GM18873 (cell line): Measurements from ENCODE around the gene TMEM222.
"Not testable (repeated sequence)": the region's sequence is repeated elsewhere in the genome, so short reads cannot be mapped to it uniquely, and the experiment has no call there.

Experiments used
- ATAC-seq: cut with Tn5 transposase; IDR thresholded peaks from one replicate; pipeline ENCODE4 v1.9.1; 2021; ENCODE audit warnings: mild to moderate bottlenecking, moderate library complexity, moderate number of reproducible peaks; ENCODE audit not compliant: unreplicated experiment, low FRiP score

Gene TMEM222

DNA sequence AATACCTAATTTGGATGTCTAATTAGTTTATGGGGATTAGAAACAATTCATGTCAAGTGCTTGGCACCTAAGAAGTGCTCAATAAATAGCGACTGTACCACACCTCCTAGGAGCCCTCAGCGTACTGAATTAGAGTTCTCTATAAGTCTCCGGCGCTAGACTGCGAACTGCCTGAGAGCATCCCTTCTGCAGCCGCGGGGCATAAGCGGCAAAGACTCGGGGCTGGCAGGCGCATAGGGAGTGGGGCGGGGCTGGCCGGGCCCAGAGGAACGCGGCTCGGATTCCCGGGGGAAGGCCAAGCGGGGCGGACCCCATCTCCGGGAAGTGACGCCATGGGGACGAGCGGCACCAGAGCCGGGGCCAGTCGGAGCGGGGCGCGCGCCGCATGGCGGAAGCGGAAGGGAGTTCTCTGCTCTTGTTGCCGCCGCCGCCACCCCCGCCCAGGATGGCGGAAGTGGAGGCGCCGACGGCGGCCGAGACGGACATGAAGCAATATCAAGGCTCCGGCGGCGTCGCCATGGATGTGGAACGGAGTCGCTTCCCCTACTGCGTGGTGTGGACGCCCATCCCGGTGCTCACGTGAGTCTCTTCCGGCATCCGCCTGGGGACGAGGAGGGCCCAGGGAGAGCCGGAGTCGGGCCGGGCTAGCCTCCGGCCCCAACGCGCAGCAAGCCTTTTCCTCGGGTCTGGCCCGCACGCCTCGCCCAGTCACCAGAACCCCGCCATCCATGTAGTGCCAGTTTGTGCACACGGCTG, at the start of gene TMEM222:
Gene TMEM222, plus strand, starts transcription at position 351 of the 756 bp plus-strand sequence. Its CDS starts 35 bp downstream, at position 386.
- ATAC-seq: peak; percentile 84

DNA sequence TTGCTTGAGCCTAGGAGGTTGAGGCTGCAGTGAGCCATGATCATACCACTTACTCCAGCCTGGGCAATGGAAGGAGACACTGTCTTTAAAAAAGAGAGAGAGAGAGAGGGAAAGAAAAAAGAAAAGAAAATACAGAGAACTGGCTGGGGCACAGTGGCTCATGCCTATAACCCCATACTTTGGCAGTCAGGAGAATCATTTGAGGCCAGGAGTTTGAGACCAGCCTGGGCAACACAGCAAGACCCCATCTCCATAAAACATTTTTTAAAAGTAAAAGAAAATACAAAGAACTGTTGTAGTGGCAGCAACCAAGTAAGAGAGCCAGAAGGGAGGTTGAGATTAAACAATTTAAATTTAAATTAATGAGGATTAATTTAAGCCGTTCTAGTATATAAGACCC, 47.8 kb upstream of the TMEM222 start:
- no peak for ATAC-seq

GRCh38 chr1:27275696-27276095, 46.3 kb upstream of the TMEM222 start:
- no peak for ATAC-seq

GRCh38 chr1:27284425-27285273, 37.3 kb upstream of the TMEM222 start:
- ATAC-seq: no peak

- ATAC-seq: no peak
These were observed 36.7 kb upstream of the TMEM222 start for GRCh38 chr1:27285274-27285660.

GRCh38 chr1:27285821-27286220, 36.1 kb upstream of the TMEM222 start:
- ATAC-seq: not testable (repeated sequence)

DNA sequence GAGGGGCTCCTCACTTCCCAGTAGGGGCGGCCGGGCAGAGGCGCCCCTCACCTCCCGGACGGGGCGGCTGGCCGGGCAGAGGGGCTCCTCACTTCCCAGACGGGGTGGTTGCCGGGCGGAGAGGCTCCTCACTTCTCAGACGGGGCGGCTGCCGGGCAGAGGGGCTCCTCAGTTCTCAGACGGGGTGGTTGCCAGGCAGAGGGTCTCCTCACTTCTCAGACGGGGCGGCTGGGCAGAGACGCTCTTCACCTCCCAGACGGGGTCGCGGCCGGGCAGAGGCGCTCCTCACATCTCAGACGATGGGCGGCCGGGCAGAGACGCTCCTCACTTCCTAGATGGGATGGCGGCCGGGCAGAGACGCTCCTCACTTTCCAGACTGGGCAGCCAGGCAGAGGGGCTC, 32.8 kb upstream of the TMEM222 start:
- ATAC-seq: not testable (repeated sequence)

DNA sequence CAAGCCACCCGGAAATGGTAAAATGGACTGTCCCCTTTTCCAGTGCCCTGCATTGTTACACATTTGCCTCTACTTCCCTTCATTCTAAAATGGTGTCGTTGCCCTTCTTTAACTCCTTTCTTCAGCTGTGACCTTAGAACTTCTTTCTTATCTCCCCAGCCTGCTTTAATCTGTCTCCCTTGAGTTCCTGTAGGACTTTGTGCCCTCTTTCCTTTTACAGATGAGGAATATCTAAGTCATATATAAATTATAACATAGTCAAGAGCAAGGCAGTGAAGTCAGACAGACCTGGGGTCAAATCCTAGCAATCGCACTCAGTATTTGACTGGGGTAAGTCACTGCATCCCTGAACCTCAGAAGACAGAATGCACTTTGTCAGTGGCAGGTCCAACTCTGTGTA, 31.4 kb upstream of the TMEM222 start:
- no peak for ATAC-seq

- no peak for ATAC-seq
These were observed 29.9 kb upstream of the TMEM222 start for GRCh38 chr1:27292106-27292505.

DNA sequence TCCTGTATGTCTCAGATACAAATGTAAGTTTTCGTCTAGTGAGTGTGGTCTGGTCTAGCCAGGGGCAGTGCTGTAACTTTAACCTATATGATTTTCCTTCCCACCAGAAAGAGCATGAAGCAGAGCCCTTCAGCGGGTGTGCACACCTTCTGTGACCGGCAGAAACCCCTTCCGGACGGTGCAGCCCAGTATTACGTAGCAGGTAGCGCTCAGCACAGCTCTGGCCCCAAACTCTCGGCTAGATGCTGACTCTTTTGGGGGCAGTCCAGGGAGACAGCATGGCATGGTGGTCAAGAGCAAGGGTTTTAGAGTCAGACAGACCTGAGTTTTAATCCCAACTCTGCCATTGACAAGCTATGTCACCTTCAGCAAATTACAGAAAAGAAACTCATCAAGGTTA, 28.0 kb upstream of the TMEM222 start:
- ATAC-seq: no peak

DNA sequence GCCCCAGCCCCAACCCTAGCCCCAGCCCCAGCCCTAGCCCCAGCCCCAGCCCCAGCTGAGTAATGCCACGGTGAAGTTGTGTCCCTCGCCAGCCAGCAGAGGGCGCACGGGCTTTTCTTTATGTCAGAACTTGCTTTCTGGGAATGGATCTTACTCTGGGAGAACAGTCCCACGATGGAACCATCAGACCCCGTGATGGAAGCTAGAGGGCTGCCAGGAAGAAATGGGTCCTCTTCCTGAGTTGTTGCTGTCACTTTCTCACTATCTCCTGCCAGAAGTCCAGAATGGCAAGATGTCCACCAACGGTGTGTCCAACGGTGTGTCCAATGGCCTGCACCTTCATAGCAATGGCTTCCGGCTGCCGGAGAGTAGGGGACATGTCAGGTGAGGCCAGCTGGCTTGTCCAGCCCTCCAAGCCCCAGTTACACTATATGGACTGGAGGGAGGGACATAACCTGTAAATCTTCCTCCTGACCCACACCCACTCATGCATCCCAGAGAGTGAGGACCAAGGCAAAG, 25.1 kb upstream of the TMEM222 start:
- ATAC-seq: no peak

- ATAC-seq: no peak
These were observed 24.1 kb upstream of the TMEM222 start for GRCh38 chr1:27297903-27298302.

DNA sequence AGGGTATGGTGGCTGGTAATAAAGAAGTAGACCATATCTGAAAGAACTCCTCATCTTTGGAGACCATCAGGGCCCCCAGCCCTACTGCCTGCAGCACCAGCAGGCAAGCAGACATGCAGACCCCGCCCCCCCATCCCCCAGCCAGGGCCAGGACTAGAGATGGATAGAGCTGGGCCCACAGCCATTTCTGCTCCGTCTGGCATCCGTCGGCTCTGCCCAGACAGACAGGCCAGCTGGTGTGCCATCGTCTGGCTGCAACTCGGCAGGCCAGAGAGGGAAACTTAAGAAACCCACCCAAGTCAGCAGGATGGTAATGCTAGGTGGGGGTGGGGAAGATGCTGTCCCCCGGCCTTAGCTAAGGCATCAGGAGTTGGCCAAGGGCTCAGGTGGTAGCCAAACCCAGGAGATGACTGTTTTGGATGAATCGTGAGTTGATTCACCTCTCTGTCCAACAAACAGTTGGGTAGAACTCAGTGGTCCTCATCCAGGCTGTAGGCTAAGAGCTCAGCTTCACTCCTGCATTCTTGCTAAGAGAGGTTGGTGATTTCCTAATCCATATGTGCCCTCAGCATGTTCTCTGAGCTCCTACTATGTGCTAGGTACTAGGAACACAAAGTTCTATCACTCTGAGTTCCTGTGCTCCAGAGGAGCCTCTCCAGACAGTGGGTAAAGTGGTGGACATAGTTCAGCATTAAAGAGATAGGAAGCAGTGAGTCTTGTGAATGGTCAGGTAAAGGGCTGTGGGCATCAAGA, 23.2 kb upstream of the TMEM222 start:
- ATAC-seq: no peak

- no peak for ATAC-seq
These were observed 22.3 kb upstream of the TMEM222 start for GRCh38 chr1:27299385-27300271.

DNA sequence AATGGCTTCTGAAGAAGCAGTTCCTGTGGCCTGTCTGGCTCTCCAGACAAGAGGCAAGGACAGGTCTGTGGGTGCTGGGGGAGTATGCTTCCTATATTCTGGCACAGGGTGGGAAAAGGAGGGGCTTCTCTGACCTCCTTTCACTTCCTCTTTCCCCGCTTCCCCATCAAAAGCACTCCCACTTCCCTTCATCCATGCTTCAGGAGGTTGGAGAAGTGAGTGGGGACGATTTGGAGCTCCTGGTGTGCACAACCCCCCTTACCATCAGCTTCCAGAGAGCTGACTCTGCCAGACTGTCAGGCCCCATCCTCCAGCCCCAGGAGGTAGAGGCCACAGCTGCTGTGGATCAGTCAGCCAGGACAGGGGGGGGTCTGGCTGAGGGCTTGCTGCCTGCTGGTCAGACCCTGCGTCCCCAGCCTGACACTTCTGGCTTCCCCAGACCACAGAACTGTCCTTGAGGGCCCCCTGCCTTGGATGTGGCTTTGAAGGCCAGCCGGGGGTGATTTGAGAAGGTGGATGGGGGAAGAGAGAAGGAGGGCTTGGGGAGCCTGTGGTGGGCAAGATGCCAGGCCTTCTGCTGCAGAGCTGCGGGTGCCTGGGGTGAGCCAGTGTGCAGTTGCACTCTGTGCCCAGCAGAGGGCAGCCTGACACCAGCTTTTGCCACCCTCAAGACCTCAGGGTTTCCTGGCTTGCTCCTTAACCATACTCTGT, 21.5 kb upstream of the TMEM222 start:
- no peak for ATAC-seq

DNA sequence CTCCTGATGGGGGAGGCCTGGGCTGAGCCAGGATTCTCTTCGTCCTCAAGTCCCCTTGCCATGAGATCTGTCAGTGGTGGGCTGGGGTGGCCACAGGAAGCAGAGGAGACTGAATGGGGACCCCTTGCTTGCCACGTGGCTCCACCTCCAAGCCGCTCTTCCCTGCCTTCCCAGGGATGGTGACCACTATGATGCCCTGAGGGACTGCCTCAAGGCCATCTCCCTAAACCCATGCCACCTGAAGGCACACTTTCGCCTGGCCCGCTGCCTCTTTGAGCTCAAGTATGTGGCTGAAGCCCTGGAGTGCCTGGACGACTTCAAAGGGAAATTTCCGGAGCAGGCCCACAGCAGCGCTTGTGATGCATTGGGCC, 20.9 kb upstream of the TMEM222 start:
- no peak for ATAC-seq

- ATAC-seq: no peak
These were observed 20.3 kb upstream of the TMEM222 start for GRCh38 chr1:27301582-27302199.

DNA sequence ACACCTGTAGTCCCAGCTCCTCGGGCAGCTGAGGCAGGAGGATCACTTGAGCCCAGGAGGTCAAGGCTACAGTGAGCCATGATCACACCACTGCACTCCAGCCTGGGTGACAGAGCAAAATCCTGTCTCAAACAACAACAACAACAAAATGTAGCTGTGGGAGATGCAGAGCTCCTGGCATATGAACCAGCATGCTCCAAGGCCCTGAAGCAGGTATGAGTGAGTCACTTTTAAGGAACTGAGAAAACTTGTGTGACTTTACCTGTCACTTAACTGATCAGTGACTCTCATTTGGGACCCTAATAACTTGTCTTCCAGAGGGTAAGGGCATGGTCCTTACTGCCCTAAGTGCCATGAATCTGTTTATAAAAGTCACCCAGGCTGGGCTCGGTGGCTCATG, 19.4 kb upstream of the TMEM222 start:
- ATAC-seq: no peak

- ATAC-seq: no peak
These were observed 18.5 kb upstream of the TMEM222 start for GRCh38 chr1:27303509-27303908.
